B cell (primary cell): ENCODE measurements around the gene ERC2.

Experiments
- EZH2 ChIP-seq: IDR thresholded peaks from 2 replicates; pipeline ENCODE4 v1.6.1; 2012; ENCODE audit warnings: borderline replicate concordance, low read depth, mild to moderate bottlenecking, moderate library complexity, low read length; ENCODE audit not compliant: insufficient read depth, poor library complexity, severe bottlenecking
- TF ChIP-seq, protein P1 (sequence below): fragments of 200-600 bp; IDR thresholded peaks from one replicate; pipeline ENCODE4 v1.8.0; 2022; ENCODE audit warnings: antibody characterized with exemption, mild to moderate bottlenecking

GRCh38 chr3:56320883-56321282, 147.4 kb downstream of the ERC2 start:
- TF ChIP-seq, protein P1, sequence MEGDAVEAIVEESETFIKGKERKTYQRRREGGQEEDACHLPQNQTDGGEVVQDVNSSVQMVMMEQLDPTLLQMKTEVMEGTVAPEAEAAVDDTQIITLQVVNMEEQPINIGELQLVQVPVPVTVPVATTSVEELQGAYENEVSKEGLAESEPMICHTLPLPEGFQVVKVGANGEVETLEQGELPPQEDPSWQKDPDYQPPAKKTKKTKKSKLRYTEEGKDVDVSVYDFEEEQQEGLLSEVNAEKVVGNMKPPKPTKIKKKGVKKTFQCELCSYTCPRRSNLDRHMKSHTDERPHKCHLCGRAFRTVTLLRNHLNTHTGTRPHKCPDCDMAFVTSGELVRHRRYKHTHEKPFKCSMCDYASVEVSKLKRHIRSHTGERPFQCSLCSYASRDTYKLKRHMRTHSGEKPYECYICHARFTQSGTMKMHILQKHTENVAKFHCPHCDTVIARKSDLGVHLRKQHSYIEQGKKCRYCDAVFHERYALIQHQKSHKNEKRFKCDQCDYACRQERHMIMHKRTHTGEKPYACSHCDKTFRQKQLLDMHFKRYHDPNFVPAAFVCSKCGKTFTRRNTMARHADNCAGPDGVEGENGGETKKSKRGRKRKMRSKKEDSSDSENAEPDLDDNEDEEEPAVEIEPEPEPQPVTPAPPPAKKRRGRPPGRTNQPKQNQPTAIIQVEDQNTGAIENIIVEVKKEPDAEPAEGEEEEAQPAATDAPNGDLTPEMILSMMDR, result no peak
- no peak for TF ChIP-seq EZH2
